OCI-M2 (cell line): Measurements from ENCODE around the gene SPARC.
"Not testable (repeated sequence)": the region's sequence is repeated elsewhere in the genome, so short reads cannot be mapped to it uniquely, and the experiment has no call there.

Source experiments
- DNase-seq: peaks from one replicate; lab custom pipeline; 2025; ENCODE audit not compliant: unreplicated experiment; lab: John Stamatoyannopoulos, UW

The SPARC gene

GRCh38 chr5:151686674-151687407, at the start of gene SPARC:
SPARC (minus strand) TSS chr5:151686915; CDS start chr5:151676188, 10,727 bp downstream.
- peak; percentile 3 for DNase-seq

GRCh38 chr5:151735646-151736045, 48.9 kb upstream of the SPARC start:
- DNase-seq: no peak

GRCh38 chr5:151734064-151734408, 47.3 kb upstream of the SPARC start:
- DNase-seq: no peak

DNA sequence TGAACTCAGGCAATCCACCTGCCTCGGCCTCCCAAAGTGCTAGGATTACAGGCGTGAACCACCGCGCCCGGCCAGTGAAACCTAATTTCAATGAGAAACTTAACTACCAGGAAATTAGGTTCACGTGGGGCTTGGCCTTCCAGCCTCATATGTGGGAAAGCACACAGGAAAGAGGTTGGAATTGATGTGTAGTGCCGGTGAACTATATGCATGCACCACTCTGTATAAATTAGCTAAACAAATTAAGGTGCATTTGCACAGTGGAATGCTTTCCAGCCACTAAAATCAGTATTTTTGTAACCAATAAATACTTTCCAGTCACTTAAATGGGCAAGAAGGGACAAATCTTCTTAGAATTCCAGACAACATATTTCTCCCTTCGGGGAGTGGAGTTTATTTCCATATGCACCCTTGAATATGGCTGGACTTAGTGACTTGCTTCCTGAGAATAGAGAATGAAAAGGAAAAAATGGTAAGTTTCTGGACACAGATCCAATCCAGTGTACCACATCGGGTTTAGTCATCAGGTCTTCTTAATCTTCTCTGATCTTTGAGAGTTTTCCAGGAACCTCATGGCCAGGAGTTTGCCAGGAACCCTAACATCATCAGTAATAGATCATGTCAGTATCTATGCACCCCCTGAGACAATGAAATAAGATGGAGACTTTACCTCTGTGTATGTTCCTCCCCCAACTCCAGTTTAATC, 46.8 kb upstream of the SPARC start:
- no peak for DNase-seq

GRCh38 chr5:151730381-151730780, 43.7 kb upstream of the SPARC start:
- DNase-seq: no peak

DNA sequence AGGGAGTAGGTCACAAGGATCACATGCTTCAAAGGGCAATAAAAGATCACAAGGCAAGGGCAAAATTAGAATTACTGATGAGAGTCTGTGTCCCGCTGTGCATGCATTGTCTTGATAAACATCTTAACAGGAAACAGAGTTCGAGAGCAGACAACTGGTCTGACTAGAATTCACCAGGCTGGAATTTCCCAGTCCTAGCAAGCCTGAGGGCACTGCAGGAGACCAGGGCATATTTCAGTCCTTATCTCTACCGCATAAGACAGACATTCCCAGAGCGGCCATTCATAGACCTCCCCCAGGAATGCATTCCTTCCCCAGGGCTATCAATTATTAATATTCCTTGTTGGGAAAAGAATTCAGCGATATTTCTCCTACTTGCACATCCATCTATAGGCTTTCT, 42.9 kb upstream of the SPARC start:
- DNase-seq: not testable (repeated sequence)

GRCh38 chr5:151724360-151724759, 37.6 kb upstream of the SPARC start:
- DNase-seq: no peak

- no peak for DNase-seq
Observed at GRCh38 chr5:151722546-151722945, 35.8 kb upstream of the SPARC start.

- DNase-seq: no peak
Observed at GRCh38 chr5:151721812-151722391, 35.2 kb upstream of the SPARC start.

GRCh38 chr5:151721087-151721646, 34.5 kb upstream of the SPARC start:
- DNase-seq: no peak

DNA sequence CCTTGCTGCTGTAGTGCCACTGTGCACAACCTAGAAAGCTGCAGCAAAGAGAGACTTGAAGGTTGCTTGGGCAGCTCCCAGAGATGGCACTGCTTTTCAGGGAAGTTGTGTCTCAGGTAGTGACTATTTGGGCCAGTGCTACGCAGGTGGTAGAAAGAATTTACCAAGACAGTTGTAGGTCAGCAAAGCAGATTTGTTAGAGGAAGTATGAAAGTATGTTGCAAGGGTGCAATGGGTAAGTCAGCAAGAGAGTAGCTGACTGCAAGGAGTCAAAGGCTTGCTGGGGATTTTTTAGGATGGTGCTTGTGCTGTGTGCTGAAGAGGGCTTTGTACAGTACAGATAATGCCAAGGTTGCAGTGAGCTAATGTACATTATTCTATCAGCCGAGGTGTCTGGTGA, 33.5 kb upstream of the SPARC start:
- no peak for DNase-seq

GRCh38 chr5:151719228-151720000, 32.7 kb upstream of the SPARC start:
- DNase-seq: no peak

- DNase-seq: no peak
Observed at GRCh38 chr5:151718646-151719045, 31.9 kb upstream of the SPARC start.

DNA sequence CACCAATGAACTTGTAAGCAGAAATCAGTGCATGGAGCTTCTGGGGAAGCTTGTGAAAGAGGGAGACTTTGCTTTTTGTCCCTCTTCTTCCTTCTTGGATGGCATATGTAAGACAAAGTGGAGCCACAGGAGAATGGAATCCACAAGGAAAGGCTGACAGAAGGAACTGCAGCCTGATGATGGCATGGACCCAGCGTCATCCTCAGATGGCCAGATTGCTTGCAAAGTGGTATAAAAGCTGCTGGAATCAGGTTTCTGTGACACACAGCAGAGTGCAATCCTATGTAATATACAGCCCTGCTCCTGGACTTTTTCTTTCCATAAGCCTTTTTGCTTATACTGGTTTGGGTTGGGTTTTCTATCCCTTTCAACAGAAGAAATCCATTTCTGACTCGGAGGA, 31.4 kb upstream of the SPARC start:
- no peak for DNase-seq

DNA sequence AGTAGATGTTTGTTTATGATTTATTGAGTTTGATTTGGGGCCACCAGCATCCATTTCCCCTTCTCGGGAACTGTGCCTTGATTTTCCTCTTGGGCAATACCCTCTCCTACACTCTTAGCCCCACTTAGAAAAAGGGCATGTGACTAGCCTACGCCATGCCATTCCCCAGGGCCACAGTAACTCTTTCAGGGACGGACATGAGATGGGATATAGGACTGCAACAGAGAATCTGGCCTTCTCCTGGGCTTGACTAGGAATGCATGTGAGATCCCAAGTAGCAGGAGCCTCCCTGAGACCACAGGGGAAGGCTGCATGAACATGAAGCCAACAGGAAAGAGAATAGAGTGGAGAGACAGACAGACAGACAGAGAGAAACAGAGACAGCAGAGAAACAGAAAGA, 30.7 kb upstream of the SPARC start:
- DNase-seq: no peak

DNA sequence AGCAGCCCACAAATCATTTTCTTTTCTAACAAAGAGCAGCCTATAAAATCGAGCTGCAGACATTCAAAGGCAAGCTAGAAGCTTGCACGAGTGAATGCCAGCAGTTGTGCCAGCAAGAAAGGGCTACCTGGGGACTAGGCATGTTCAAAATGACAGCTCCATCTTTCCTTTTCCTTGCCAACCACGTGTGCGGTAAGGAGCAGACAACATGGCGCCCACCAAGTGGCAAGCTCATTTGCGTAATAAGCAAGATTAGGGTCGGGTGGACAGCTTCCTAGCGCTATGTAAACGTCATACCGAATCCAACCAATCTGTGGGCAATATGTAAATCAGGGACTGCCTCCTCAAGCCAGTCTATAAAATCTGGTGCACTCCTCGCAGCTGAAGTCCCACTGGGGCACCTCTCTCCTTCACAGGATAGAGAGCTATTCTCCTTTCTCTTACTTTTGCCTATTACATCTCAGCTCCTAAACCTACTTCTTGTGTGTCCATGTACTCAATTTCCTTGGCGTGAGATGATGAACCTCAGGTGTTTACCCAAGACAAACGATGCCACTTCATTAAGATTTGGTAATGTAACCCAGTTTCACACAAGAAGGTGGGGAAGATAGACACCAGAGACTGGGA, 22.5 kb upstream of the SPARC start:
- DNase-seq: no peak

GRCh38 chr5:151708126-151708525, 21.4 kb upstream of the SPARC start:
- no peak for DNase-seq

DNA sequence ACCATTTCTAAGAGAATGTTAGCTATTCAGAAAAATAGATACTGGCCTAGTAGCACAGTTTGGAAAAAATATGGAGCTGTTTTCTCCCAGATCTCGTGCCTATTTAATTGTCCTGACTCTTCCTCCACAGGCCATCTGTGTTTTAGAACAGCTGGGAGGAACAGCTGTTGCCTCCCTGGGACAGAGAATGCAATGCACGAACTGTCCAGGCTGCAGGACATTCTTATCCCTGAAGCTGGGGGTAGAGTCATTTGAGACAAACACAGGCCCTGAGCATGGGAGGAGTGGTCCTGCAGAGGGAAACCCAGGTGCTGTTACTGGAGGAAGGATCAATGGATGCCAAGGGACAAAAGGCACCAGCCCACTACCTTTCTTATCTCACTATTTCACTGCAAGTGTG, 20.9 kb upstream of the SPARC start:
- no peak for DNase-seq

DNA sequence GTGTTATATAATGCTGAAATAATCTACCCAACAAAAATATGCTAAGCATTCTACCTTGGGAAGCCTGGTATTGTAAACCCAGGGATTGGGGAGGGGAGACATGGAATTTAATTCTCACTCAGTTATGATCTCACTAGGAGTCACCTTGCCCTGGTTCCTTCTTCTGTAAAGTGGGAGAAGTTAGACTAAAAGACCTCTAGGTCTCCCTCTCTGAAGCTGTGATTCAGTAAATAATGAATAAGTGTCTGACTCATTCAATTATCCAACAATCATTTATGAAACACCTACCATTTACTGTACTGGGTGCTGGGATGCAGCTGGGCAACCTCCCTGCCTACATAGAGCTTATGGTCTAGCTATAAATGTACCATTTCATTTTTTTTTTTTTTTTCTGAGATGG, 20.2 kb upstream of the SPARC start:
- no peak for DNase-seq

DNA sequence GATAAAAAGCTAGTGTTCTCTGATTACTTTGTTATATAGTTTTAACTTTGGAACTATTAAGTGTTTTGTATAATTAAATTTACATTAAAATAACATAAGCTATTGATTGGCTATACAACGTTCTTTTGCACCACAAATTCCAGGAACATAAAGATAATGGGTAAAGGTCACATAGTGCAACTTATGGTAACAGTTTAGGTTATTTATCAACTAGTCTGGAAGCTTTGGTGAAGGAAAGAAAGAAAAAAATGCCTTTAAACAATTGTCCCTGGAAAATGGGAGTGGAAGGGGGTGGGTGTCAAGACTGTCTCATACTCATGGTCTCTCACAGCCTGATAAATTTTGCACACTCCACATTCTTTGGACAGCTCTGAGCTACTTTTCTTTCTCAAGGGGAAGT, 17.1 kb upstream of the SPARC start:
- DNase-seq: no peak

DNA sequence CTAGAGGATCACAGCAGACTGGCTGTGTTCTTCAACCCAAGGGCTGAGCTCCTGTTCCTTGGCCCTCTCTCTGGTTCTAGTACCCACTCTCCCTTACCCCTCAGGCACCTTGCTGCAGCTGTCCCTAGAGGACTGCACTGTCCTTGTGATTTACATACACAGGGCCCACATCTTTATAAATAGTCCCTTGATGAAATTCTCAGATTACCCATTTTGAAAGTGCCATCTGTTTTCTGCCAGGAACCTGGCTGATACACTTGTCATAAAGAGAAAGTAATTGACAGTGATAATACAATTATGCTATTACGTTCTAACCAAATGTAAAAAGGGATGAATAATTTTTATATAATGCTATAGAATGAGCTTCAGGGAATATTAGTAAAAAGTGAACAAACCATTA, 16.5 kb upstream of the SPARC start:
- no peak for DNase-seq
